Bronchial epithelial cell (primary cell): ENCODE data around the gene DAPP1. TPM values are rescaled to one million over a fixed set of nuclear protein-coding genes. Genes with fewer than 3 reads are reported as not detected.
A peak's percentile ranks its signal among the peaks of the same experiment; 100 is the strongest.

Source experiments
- DNase-seq: peaks from one replicate; pipeline ENCODE4 v3.0.0-alpha.2; 2010; ENCODE audit warnings: low read depth
- FAIRE-seq: peaks from 2 replicates; lab custom pipeline; 2011; peaks lifted over from hg19 to GRCh38; lab: Jason Lieb, UNC
- H3K27me3 ChIP-seq: 2 replicates; pipeline ENCODE4 v1.5.1; 2011; ENCODE audit warnings: low read length; ENCODE audit not compliant: control insufficient read depth, insufficient read depth
- H3K36me3 ChIP-seq: 2 replicates; pipeline ENCODE4 v1.5.1; 2011; ENCODE audit warnings: low read length; ENCODE audit not compliant: control insufficient read depth, insufficient read depth
- H3K4me3 ChIP-seq: 2 replicates; pipeline ENCODE4 v1.5.1; 2011; ENCODE audit warnings: mild to moderate bottlenecking, low read depth, low read length, control low read depth
- total RNA-seq: library from RNA; depleted of rRNA; stranded (reverse); fragments of >200 nt; gene quantifications from 2 replicates; pipeline ENCODE4 v1.2.1, GENCODE V29; 2014
- TF ChIP-seq, protein P1 (sequence below): IDR thresholded peaks from 2 replicates; pipeline ENCODE4 v1.5.1; 2011; ENCODE audit warnings: mild to moderate bottlenecking, moderate library complexity, low read length, control low read depth, inconsistent platforms; ENCODE audit not compliant: insufficient read depth, severe bottlenecking

DAPP1 gene
- total RNA-seq, 1 donor from 2014 or later, result 31.3 TPM

DNA sequence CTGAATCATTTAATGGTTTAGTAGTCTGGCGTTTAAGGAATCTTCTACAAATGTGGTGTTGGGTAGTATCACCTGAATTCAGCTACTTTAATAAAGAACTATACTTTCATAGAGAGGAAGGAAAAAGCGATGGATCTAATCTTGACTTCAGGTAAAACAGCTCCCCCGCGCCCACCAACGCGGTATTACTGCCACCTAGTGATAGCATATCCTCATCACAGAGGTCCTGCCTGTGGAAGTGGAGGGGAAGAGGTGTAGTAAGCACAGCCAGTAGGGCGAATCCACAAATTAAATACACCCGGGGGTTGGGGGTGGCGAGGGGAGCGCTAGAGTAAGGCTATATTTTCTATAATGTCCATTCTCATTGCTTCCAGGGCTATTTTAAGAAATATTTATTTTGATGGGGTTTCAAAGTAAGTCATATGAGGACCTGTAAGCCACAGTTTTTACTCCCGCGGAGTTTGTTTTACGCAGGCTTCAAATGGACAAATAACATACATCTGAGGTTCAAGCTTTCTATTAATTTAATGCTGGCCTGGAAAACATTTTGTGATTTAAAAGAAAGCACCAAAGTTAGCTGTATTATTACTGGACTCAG, 8.3 kb upstream of the DAPP1 start:
- no peaks in the 10 kb centered on the region for H3K27me3 ChIP-seq
- FAIRE-seq (no peak), DNase-seq (peak; percentile 55)
- H3K4me3 ChIP-seq, result no peak overlapping the region
- TF ChIP-seq, protein P1, sequence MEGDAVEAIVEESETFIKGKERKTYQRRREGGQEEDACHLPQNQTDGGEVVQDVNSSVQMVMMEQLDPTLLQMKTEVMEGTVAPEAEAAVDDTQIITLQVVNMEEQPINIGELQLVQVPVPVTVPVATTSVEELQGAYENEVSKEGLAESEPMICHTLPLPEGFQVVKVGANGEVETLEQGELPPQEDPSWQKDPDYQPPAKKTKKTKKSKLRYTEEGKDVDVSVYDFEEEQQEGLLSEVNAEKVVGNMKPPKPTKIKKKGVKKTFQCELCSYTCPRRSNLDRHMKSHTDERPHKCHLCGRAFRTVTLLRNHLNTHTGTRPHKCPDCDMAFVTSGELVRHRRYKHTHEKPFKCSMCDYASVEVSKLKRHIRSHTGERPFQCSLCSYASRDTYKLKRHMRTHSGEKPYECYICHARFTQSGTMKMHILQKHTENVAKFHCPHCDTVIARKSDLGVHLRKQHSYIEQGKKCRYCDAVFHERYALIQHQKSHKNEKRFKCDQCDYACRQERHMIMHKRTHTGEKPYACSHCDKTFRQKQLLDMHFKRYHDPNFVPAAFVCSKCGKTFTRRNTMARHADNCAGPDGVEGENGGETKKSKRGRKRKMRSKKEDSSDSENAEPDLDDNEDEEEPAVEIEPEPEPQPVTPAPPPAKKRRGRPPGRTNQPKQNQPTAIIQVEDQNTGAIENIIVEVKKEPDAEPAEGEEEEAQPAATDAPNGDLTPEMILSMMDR, result peak; percentile 73
- H3K36me3 ChIP-seq, result no peaks in the 10 kb centered on the region

DNA sequence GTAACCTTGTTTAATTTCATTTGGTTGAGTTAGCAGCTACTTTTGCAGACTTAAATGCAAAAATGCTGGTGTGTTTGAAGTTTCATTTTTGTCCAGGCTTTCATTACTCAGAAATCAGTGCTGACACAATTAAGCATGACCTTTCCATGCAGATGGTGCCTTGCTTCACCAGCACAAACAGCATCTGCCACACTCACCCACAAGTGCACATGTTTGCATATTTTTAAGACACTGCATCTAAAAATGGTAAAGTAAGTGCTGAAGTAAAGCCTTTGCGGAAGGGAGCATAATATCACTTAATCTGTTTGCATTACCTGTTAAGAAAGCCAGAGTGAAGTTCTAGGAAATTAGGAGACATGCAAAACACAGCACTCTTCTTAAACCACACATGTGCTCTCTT, 7.3 kb upstream of the DAPP1 start:
- Histone ChIP-seq H3K4me3 (no peak overlapping the region), H3K27me3 (no peaks in the 10 kb centered on the region), H3K36me3 (no peaks in the 10 kb centered on the region)
- DNase-seq, result no peak
- FAIRE-seq, result no peak
- TF ChIP-seq, protein P1, result no peak

DNA sequence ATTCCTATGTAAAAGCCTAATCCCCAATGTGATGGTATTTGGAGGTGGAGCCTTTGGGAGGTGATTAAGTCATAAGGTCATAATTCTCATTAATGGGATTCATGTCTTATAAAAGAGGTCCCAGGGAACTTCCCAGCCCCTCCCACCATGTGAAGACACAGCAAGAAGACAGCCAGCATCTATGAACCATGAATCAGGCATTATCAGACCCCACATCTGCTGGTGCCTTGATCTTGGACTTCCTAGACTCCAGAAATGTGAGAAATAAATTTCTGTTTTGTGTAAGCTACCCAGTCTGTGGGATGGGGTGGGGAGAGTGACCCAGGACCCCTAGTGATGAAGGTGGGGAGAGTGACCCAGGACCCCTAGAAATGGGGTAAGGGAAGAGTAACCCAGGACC, 6.1 kb upstream of the DAPP1 start:
- FAIRE-seq (no peak), DNase-seq (no peak)
- no peaks in the 10 kb centered on the region for H3K27me3 ChIP-seq

GRCh38 chr4:99811117-99811516, 5.5 kb upstream of the DAPP1 start:
- FAIRE-seq (no peak), DNase-seq (no peak)
- H3K36me3 ChIP-seq, result no peaks in the 10 kb centered on the region
- TF ChIP-seq, protein P1, result no peak
- H3K4me3 ChIP-seq, result no peak overlapping the region
- no peaks in the 10 kb centered on the region for H3K27me3 ChIP-seq

More for the DNA sequence above, 6.1 kb upstream of the DAPP1 start:
- Histone ChIP-seq H3K36me3 (no peaks in the 10 kb centered on the region), H3K4me3 (no peak overlapping the region)
- TF ChIP-seq, protein P1, result no peak

DNA sequence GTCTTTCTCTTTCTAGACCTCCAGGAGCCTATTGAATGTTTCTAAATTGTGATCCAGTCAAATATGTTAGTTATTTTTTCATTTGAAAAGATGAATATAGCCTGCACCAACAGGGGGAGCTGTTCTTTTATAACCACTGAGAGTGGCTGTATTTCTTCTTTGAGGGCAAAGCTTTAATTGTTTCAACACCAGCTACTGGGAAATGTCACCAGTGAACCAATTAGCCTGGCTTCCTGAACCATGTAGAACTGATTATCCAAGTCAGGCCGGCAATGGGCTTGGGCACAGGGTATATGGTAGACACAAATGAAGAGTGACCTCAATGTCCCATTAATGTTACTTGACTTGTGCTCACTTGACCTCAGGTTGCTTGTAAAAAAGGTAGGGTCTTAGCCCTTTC, 4.8 kb upstream of the DAPP1 start:
- DNase-seq, result peak; percentile 53
- no peaks in the 10 kb centered on the region for H3K27me3 ChIP-seq
- no peak for FAIRE-seq
- no peak overlapping the region for H3K4me3 ChIP-seq
- TF ChIP-seq, protein P1, result peak; percentile 55
- H3K36me3 ChIP-seq, result no peaks in the 10 kb centered on the region

DNA sequence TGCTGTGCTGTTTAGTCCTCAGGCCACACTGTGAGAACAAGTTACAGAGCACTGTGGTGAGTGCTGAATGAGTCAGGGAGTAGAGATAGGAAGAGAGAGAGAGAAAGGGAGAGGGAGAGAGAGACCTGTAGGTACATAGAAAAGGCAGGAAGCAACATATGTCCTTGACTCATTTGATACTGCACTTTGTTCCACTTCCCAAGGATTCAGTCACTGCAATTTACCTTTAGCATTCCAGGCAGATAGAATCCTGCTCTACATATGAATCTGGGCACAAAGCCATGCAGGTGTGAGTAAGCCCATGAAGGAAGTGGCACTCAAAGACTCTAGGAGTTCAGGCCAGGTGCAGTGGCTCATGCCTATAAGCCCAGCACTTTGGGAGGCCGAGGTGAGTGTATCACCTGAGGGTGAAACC, 1.0 kb upstream of the DAPP1 start:
- DNase-seq, result peak; percentile 100
- FAIRE-seq, result peak; percentile 100
- TF ChIP-seq, protein P1, result no peak
- H3K27me3 ChIP-seq, result no peaks in the 10 kb centered on the region
- H3K36me3 ChIP-seq, result no peaks in the 10 kb centered on the region
- H3K4me3 ChIP-seq, result no peak overlapping the region
